HG02588 (cell line): ENCODE measurements around the gene JCHAIN.
"Not testable (repeated sequence)": the region's sequence is repeated elsewhere in the genome, so short reads cannot be mapped to it uniquely, and the experiment has no call there.

Experiments
- ATAC-seq: cut with Tn5 transposase; IDR thresholded peaks from one replicate; pipeline ENCODE4 v1.9.1; 2021; ENCODE audit warnings: mild to moderate bottlenecking, moderate library complexity; ENCODE audit not compliant: unreplicated experiment

JCHAIN gene

DNA sequence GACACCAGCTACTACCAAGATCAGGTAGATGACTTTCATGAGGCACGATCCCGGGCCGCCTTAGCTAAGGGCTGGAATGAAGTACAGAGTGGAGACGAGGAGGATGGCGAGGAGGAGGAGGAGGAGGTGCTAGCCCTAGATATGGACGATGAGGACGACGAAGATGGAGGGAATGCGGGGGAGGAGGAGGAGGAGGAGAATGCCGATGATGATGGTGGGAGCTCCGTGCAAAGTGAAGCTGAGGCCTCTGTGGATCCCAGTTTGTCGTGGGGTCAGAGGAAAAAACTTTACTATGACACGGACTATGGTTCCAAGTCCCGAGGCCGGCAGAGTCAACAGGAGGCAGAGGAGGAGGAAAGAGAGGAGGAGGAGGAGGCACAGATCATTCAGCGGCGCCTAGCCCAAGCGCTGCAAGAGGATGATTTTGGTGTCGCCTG, 22.5 kb upstream of the JCHAIN start:
- ATAC-seq = peak; percentile 0

DNA sequence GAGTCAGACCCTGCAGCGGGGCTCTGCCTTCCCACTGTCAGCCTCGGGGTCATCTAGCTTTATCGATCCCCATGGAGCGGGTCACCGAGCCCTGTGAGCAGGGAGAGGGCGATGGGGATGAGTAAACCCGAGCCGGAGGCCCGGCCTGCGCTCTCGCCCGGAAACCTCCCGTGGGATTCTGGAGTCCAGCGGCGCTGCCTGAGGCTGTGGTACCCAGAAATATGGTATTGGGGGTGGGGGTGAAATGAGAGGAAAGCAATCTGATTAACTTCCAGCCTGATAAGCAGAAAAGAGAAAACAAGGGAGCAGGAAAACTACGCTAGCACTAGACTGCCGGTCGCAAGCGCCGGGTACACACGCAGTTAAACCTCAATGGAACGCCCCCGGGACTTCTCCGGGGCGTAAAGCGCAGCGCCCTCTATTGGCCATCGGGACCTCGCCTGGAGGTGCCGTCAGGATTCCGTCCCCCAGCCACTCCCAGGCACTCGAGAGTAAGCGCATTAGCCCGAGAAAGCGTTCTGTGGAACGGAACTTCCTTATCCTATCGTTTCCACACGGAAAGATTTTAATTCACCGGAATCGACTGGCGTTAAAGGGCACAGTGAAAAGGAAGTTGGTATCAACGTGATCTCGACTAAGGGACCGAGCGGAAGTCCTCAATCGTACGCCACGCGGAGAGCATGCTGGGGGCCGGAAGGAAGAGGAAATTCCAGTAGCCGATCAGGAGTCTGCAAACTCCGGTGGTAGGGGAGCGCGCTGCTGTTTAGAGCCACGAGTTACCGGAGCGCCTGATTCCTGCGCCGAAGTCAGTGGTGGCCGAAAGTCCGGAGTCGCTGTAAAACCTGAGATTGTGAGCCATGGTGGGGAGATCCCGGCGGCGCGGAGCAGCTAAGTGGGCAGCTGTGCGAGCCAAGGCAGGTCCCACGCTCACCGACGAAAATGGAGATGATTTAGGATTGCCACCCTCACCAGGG, 21.8 kb upstream of the JCHAIN start, which contains the start of gene UTP3:
Gene UTP3 (plus strand): TSS at position 712 of the 974 bp plus-strand sequence. CDS start 146 bp downstream, at position 858.
- ATAC-seq = peak; percentile 92

DNA sequence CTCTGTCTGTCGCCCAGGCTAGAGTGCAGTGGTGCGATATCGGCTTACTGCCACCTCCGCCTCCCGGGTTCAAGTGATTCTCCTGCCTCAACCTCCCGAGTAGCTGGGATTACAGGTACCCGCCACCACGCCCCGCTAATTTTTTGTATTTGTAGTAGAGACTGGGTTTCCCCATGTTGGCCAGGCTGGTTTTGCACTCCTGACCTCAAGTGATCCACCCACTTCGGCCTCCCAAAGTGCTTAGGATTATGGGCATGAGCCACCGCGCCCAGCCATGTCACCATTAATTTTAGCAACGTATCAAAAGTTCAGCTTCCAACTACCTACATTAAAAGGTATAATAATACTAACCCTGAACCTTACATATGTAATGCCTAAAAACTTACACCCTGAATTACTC, 21.1 kb upstream of the JCHAIN start:
- no peak for ATAC-seq

DNA sequence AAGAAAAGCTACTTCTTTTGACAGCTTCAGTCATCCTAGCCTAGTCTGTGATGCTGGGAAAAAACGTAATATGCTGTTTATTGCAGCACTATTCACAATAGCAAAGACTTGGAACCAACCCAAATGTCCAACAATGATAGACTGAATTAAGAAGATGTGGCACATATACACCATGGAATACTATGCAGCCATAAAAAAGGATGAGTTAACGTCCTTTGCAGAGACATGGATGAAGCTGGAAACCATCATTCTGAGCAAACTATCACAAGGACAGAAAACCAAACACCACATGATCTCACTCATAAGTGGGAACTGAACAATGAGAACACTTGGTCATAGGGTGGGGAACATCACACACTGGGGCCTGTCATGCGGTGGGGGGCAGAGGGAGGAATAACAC, 15.8 kb upstream of the JCHAIN start:
- not testable (repeated sequence) for ATAC-seq

DNA sequence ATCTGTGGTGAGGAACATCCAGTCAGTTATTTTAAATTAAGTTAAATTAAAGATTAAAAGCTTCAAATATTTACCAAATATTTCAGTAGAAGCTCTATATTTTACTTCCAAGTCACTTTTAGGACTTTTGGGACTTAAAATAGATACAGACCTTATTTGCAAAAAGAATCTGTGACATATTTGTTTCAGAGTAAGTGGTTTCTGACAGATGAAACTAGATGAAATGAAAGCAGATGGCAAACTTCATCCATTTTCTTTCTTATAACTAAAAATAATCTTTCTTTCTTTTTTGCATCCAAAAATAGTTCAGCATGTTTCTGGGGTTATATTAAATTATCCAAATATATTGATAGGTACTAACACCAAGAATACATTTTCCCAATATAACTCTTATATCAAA, 15.4 kb upstream of the JCHAIN start:
- no peak for ATAC-seq

DNA sequence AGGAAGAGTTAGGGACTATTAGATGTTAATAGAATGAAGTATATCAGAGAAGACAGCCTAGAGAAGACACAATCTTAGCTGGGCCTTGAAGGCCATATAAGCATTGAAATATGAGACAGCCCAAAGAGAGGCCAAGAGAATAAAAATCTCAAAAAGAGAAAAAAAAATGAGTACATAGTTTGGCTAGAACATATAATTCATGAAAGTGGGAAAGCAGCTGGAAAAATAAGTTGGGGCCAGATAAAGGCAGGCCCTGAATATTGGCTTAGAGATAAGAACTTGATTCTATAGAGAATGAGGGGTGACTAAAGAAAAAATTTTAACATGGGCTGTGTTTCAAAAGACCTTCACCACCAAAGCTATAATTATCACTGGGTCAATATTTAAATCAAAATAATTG, 14.6 kb upstream of the JCHAIN start:
- ATAC-seq = no peak

DNA sequence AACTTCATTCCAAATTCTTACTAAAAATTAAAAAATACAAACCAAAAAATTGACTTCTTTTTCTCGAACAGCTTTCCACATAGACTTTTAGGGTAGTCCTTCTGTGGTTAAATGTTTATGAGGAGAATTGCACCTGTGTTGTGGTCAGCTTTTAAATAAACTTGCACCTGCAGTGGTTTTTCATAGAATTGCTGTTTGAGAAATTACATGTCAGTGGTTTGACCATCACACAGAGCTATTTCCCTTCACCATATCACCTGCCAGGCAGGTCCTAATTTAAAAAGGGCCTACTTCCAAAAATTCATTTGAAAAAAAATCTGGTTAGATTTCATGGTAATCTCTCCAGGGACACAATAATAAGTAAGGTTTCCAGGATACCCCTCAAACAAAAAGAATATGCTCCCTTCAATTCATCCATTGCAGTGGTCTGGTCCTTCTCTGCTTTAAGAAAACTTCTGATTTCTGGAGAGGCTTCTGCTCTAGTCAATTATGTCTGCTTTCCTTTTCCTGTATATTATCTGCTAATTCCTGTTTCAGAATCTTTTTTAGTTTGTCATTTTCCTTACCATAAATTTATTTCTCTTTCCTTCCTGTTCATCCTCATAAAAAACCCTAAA, 12.2 kb upstream of the JCHAIN start:
- ATAC-seq = peak; percentile 79

DNA sequence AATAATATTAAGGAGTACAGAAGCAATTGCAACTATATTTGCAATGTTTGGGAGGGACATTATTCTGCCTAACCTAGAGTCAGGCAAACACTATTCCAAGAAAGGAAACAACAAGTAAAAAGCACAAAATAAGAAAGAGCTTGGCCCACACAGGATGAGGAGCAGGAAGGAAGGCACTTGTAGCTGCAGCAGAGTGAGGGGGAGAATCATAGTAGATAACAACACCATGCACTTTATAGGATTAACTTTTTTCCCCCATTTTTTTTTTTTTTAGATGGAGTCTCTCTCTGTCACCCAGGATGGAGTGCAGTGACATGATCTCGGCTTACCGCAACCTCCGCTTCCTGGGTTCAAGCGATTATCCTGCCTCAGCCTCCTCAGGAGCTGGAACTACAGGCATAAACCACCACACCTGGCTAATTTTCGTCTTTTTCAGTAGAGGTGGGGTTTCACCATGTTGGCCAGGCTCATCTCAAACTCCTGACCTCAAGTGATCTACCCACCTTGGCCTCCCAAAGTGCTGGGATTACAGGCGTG, 10.3 kb upstream of the JCHAIN start:
- no peak for ATAC-seq

DNA sequence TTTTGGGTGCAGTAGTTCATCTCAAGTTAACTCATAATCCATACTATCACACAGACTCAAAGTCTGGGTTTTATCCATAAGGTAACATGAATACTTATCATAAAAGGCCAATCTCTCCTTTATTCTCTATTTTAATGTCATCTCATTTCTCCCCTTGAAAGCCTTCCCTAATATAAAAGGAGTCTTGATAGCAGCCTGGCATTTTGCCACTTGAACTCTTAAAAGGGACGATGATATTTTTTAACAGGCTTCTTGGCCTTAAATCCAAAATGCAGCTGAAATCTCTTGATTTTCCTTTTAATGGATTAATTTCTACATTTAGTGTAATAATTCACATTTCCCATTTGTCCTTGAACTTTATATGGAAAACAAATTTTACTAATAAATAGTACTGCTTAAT, 8.4 kb upstream of the JCHAIN start:
- ATAC-seq = no peak

DNA sequence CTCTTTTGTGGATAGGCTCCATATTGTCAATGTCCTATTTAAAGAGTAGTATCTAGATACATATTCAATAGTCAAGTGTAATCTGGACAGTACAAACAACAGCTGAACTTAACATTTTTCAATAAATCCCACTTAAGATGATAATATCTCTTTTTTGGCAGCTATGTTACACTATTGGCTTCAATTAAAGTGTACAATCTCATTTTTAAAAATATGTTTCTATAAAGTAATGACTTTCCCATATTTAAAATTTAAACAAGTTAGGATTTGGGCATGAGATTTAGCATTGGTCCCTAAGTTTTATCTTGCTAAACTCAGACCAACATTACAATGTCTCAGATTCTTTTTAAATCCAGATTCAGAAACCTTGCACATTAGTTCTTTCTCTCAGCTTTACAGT, 7.9 kb upstream of the JCHAIN start:
- ATAC-seq = no peak

DNA sequence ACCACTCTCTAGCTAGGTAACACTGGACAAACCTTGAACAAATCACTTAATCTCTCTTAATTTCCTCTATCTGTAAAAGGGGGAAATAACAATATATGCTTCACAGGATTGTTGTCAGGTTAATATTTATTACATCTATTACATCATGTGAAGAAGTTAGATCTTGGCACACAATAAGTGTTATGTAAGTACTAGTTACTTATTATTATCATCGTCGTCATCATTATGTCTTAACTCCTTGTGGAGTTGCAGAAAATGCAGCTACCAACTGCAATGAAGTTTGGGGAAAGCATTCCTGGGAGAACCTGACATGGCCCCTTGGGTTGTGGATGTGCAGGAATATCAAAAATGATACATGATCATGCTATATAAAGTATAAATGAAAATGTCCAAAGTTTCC, 4.8 kb upstream of the JCHAIN start:
- ATAC-seq = no peak

DNA sequence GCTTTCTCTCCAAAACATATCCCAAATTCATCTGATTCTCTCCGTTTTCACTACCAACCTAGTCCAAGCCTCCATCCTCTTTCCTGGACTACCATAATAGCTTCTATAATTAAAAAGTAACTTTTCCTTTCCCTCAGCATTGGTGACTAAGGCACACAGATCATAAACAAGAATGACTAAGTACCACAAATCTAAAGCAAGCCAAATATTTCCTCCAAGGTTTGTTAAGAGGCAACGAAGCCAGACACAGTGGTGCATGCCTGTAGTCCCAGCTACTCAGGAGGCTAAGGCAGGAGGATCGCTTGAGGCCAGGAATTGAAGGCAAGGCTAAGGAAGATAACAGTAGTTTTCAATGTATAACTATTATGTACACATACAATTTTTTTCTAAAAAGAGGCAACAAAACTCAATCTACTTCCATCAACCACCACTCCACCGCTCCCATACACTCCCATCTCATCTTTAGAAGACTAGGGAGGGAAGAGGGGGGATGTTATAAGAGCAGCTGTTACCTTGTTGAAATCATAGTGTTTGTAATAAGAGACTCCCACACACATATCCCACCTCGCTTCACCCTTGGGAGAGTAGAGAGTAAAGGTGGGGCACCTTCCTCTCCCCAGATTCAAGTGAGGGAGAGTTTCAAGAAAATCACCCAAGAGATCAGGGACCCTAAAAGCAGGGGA, 4.2 kb upstream of the JCHAIN start:
- no peak for ATAC-seq

DNA sequence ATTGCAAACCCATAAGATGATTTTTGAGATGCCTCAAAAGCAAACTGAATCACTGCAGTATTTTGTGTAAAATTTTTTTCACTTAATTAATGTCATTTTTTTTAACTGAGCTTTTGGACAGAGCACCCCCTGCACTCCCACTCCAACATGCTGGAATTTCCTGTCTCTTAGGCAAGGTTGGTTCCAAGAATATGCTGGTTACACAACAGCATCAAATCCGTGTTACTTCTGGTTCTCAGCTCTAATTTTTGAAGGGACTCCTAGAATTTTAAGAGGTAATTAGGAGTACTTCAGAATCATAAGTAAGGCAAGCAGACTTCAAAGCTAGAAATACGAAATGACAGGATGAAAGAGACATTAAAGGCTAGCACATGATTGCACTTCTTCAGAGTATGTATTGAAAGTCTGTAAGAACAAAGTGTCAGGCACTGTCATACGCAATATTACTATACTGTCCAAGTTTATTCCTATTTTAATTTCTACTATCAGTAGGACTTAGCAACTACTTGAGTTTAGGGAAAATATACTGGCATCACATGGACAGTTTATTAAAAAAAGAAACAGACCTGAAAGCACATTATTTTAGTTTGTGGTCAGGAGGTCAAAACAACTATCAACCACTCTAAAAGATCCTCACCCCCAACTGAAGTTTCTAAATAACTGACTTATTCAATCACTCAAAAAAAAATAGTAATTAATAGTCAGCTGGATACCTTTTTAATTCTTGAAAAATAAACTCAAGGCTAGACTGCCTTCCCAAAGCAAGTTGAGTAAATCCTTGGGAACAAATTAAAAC, 1.6 kb upstream of the JCHAIN start:
- ATAC-seq = no peak

DNA sequence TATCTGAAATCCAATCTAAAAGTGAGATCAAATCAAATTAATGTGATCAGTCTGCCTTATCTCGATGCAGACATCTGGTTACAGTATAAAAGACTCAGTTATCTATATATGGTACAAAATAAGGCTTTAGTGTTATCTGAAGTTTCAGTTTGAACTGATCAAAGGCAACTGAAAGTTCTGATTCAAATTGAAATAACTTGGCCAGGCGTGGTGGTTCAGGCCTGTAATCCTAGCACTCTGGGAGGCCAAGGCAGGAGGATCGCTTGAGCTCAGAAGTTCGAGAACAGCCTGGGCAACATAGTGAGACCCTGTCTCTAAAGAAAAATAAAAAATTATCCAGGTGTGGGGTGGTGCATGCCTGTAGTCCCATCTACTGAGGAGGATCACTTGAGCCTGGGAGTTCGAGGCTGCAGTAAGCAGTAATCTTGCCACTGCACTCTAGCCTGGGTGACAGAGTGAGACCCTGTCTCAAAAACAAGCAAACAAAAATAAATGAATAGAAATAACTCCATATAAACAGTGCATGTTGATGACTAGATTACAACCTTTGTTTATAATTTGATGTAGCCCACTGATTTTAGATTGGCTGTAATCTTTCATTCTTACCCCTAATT, 4.9 kb downstream of the JCHAIN start:
- peak; percentile 77 for ATAC-seq

DNA sequence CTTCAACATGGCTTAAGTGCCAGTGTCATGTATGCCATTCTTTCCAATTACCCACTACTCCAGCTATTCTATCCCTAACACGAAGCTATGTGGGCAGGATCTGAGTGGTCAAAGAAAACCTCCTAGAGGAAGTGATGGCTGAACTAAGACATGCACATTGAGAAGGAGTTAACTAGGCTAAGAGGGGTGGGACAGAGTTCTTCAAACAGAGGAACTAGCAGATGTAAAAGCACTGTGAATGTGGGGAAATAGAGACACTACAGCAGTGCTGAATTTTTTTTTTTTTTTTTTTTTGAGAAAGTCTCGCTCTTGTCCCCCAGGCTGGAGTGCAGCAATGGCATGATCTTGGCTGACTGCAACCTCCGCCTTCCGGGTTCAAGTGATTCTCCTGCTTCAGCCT, 6.2 kb downstream of the JCHAIN start:
- no peak for ATAC-seq

DNA sequence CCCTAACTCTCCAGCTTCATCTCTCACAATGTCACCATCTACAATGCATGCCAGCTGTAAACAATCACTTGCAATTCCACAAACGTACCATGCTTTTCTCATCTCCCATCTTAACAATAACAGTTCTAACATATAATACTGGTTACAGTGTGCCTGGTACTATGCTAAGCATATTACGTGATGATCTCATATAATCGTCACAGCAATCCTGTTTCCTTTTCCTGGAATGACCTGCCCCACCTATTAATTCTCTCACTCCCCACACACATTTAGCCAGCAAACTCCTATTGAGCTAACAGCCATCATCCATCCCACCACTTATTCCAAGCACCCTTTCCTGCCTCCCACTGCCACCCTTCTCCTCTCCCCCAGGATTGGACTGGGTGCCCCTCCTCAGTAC, 7.9 kb downstream of the JCHAIN start:
- no peak for ATAC-seq

DNA sequence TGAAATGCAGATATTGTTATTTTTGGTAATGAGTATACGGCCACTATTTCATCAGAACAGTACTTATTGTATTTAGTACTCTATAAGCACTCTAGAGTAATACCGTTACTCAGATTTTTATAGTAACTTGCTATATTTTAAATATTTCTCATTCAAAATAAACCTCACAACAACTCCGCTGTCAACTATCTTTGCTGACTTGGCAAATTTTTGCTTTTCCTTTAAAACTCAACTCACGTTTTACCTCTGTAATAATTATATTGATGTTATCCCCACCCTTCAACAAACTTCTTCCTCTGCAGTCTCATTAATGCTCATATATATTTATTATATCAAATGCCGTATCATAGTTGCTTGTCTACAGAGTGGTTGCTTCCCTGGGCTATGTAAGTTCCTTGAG, 9.0 kb downstream of the JCHAIN start:
- ATAC-seq = no peak

DNA sequence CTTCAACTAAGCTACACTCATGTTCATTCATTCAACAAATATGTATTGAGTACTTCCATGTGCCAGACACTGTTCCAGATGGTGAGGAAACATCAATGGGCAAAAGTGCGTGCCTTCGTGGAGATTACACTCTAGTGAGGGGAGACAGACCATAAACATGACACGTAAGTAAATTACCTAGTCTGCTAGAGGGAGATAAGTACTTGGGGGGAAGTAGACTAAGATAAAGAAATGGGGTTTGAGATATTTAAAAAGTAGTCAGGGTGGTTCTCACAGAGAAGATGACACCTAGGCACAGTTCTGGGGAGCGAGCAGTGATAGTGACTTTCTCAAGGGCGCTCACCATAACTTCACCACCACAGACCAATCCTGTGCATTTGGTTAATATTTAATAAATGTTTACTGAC, 11.7 kb downstream of the JCHAIN start:
- ATAC-seq = no peak

DNA sequence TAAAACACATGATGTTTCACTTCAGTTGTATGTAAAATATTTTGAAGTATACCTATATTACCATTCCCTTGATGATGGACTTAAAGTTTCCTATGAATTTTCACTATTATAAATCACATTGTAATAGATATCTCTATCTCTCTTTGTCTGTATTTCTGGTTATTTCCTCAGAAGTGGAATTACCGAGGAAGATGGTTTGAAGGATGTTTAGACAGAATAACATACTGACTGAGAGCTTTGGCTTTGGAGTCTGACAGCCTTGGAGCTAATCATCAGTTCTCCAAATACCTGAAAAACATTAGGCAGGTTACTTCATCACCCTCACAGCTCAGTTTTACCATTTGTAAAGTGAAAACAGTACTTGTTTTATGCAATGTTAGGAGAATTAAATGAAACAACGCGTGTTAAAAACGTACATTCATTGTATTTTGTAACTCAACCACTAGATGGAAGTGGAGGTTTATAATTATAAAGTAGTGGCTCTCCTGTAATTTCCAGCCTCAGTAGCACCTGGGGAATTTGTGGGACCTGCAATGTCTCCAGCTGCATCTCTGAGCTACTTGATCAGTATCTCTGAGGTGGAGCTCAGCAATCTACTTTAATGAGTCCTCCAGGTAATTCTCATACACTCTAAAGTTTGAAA, 14.3 kb downstream of the JCHAIN start:
- no peak for ATAC-seq

DNA sequence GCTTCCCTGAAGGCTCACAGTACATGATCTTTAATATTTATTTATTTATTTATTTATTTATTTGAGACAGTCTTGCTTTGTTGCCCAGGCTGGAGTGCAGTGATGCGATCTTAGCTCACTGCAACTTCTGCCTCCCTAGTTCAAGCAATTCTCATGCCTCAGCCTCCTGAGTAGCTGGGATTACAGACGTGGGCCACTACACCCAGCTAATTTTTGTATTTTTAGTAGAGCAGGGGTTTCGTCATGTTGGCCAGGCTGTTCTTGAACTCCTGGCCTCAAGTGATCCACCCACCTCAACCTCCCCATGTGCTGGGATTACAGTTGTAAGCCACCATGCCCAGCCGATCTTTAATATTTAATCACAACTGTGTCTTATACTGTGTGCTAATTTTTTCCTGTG, 15.6 kb downstream of the JCHAIN start:
- not testable (repeated sequence) for ATAC-seq
